GM19463 (cell line): ENCODE results near the gene PPP1R37.

ENCODE experiments used
- ATAC-seq: cut with Tn5 transposase; IDR thresholded peaks from one replicate; pipeline ENCODE4 v1.9.1; 2021; ENCODE audit warnings: mild to moderate bottlenecking, moderate library complexity; ENCODE audit not compliant: unreplicated experiment

Gene PPP1R37

GRCh38 chr19:45135176-45135885 is 42.4 kb downstream of the PPP1R37 start:
- ATAC-seq, result no peak

- ATAC-seq, result no peak
These were observed 43.7 kb downstream of the PPP1R37 start for GRCh38 chr19:45136507-45137178.

GRCh38 chr19:45137179-45137761 is 44.3 kb downstream of the PPP1R37 start:
- peak; percentile 82 for ATAC-seq

- no peak for ATAC-seq
These were observed 45.3 kb downstream of the PPP1R37 start for GRCh38 chr19:45138303-45138751.

DNA sequence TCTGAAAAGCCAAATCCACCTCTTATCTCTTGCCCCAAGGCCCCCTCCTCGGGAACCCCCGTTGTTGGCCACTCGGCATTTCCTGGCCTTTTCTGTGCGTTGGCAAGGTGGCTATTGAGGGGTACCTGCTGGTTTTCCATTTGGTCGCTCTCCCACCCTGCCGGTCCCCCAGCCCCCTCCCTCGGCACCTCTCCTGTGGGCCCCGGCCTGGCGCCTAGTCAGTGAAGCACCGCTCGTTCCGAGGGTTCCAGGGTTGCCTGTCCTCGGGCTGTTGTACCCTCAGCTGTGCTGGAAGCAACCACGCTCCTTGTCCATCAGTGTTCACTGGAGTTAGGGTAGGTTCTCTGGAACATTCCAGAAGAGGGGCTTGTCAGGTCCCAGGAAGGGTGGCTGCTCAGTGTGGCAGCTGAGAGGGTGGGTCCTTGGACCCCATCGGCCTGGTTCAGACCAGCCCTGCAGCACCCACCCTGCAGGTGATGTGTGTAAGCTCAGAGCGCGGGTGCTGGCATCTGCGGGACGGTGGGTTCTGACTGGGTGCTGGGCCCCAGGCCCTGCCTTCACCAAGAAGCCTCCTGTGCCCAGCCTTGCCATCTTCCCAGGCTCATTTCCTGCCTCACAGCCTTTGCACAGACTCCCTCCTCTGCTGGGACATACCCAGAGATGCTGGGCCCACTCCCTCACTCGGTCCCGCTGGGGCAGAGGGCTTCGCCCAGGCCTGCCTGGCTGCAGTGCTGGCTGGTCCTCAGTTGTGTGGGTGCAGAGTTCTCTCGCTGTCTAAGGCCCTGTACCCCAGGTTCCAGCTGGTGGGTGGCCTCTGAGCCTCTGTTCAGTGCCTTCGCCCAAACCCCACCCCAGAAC is 46.5 kb downstream of the PPP1R37 start:
- no peak for ATAC-seq

DNA sequence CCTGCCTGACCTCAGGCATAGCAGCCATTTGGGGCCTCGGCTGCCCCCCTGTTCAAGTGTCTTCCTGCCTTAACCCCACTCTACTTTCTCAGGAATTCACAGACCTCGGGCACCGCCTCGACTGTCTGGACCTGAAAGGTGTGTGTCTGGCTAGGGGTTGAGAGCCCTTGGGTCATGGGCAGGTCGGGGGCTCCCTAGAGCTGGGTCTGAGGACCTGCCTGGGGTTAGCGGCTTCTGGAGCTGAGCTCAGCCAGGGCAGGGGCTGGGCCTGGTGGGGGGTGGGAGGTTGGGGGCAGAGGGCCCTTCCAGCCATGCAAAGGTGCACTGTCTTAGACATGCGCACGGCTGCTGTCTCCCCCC is 47.1 kb downstream of the PPP1R37 start:
- no peak for ATAC-seq

DNA sequence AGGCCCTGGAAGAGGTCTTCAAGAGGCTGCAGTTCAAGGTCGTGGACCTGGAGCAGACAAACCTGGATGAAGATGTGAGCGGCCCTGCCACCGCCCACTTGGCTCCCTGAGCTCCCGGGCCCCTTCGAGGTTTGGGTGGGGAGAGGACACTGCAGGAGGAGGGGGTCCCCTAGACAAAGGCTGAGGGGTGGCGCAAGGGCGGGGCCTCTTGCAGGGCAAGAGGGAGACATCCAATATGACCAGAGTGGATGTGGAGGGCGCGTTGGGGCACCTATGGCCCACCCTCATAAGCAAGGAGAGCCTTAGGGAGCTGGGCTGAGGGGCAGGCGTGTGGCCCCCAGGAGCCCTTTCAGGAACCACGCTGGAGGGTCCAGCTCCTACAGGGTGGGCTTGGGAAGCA is 47.6 kb downstream of the PPP1R37 start:
- ATAC-seq, result no peak

DNA sequence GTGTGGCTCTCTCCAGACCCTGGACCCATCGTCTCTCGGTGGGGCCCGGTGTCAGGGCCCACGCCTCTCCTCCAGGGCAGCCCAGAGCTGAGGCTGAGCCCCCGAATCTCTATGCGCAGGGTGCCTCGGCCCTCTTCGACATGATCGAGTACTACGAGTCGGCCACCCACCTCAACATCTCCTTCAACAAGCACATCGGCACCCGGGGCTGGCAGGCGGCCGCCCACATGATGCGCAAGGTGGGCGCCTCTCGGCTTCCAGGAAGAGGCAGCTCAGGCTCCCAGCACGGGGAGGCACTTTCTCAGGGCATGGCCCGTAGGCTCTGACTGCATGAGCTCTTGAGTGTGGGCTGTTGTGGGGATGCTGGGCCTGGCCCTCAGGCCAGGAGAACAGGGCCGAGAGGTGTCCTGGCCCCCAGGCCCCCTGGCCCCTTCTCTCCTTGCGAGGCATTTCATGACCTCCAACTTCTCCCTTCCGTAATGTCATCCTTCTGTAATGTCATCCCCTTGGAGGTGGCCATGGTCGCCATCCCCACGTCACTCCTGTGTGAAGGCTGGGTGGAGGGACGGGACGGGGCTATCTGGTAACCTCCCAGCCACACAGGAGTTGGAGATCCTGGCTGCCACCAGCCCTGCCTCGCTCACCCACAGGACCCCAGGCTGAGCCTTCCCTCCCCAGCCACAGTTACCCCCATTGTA is 48.4 kb downstream of the PPP1R37 start:
- no peak for ATAC-seq

- no peak for ATAC-seq
These were observed 49.2 kb downstream of the PPP1R37 start for GRCh38 chr19:45142016-45142725.

DNA sequence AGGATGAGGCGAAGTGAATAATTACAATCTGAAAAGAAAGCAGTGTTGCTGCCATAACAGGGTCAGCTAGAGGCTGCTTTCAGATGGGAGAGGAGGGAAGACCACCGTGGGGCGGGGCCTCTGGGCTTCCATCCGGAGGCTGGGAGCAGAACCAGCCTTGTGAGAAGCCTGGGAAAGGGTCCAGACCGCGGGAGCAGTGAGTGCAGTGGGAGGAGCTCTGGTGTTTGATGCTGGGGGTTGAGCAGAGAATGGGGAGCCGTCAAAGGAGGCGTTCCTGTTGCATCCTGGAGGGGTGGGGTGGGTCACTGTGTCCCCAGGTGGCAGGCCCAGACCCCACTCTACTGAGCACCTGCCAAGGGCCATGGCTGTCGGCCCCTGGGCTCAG is 49.7 kb downstream of the PPP1R37 start:
- no peak for ATAC-seq

GRCh38 chr19:45144431-45145269 is 51.7 kb downstream of the PPP1R37 start:
- no peak for ATAC-seq

DNA sequence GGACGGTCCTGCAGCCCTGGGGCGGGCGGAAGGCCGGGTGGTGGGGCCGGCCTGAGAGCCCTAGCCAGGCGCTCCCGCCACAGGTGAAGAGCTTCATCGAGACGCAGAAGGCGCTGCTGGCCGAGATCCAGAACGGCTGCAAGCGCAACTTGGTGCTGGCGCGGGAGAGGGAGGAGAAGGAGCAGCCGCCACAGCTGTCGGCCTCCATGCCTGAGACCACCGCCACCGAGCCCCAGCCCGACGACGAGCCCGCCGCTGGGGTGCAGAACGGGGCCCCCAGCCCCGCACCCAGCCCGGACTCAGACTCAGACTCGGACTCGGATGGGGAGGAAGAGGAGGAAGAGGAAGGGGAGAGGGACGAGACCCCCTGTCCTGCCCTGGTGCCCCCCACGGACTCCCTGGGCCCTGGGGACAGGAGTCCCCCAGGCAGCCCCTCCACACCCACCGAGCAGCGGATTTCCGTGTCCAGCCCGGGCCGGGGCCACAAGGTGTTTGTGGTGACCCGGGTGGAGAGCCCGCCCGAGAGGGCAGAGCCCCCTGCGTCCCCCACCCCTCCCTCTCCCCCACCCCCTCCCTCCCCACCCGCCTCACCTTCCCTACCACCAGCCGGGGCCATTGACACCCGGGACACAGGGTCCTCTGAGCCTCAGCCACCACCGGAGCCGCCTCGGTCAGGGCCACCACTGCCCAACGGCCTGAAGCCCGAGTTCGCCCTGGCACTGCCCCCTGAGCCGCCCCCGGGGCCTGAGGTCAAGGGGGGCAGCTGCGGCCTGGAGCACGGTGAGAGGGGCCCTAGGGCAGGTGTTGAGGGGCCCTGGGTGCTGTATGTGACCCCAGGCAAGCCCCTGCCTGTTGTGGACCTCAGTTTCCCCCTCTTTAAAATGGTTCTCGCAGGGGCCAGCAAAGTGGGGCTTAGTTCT is 52.6 kb downstream of the PPP1R37 start:
- no peak for ATAC-seq

DNA sequence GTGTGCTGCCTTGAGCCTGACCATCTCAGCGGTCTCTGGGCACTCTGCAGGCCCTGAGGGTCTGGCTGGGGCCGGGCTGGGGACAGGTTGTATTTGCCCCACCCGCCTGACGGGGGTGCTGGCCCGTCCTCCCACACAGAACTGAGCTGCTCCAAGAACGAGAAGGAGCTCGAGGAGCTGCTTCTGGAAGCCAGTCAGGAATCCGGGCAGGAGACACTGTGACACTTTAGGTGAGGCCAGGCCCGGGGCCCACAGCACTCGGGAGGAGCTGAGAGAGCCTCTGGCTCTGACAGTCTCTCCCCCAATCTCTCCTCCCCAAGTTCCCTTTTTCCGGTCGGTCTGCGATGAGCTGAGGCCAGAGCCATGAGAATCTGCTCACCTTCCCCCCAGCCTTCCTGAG is 53.3 kb downstream of the PPP1R37 start:
- ATAC-seq, result no peak

- no peak for ATAC-seq
These were observed 53.8 kb downstream of the PPP1R37 start for GRCh38 chr19:45146741-45147205.

GRCh38 chr19:45147835-45148676 is 55.1 kb downstream of the PPP1R37 start:
- ATAC-seq, result no peak

DNA sequence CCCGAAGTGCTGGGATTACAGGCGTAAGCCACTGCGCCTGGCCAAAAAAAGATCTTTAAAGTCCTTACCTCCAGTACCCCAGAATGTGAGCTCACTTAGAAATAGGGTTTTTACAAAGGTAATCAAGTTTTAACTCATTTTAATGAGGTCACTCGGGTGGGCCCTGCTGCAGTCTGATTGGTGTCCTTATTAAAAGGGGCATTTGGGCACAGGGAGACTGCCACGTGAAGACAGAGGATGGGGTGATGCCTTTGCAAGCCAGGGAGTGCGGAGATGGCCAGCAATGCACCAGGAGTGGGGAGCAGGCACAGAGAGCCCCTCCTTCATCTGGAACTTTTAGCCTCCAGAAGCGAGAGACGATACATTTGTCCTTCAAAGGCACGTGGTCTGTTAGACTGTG is 56.1 kb downstream of the PPP1R37 start:
- no peak for ATAC-seq

DNA sequence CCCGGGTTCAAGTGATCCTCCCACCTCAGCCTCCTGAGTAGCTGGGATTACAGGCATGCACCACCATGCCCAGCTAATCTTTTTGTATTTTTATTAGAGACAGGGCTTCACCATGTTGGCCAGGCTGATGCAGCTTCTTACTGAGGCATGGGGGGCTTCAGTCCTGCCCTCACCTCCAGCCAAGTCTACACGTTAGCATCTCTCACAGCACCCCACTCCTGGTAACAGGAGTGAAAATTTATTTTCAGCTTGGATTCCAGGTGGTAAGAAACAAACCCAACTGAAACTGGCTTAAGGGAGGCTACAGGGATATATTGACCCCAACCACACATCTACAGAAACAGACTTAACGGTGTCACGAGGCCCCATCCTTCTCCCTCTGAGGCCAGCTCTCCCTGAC is 57.2 kb downstream of the PPP1R37 start:
- ATAC-seq, result no peak
